SU-DHL-6 (cell line): Measurements from ENCODE around the gene PSORS1C1.
A peak's percentile ranks its signal among the peaks of the same experiment; 100 is the strongest.

Experiments used
- H2AFZ ChIP-seq: fragments of 200-600 bp; sonication (generic); 2 replicates; pipeline ENCODE4 v1.6.1; 2014; ENCODE audit warnings: low read depth, mild to moderate bottlenecking, moderate library complexity, mixed read lengths, antibody characterized with exemption, low read length; ENCODE audit not compliant: severe bottlenecking
- H3F3A ChIP-seq: fragments of 200-600 bp; shearing (Covaris generic); 2 replicates; pipeline ENCODE4 v1.6.0; 2016; ENCODE audit warnings: antibody characterized with exemption, mild to moderate bottlenecking; ENCODE audit not compliant: insufficient read depth
- H3K27ac ChIP-seq: fragments of 200-600 bp; sonication (generic); 2 replicates; pipeline ENCODE4 v1.5.1; 2016; ENCODE audit warnings: low read depth, mild to moderate bottlenecking, low read length, moderate library complexity, mixed read lengths
- H3K27me3 ChIP-seq: fragments of 200-600 bp; sonication (generic), shearing (Covaris generic); 2 replicates; pipeline ENCODE4 v1.6.0; 2014; ENCODE audit warnings: mild to moderate bottlenecking, low read length
- H3K36me3 ChIP-seq: fragments of 200-600 bp; sonication (generic); 2 replicates; pipeline ENCODE4 v1.6.1; 2014; ENCODE audit warnings: mild to moderate bottlenecking, low read length, mixed read lengths
- H3K4me2 ChIP-seq: fragments of 300-600, 200-600 bp; shearing (Covaris generic), sonication (generic); 2 replicates; pipeline ENCODE4 v1.6.0; 2014; ENCODE audit warnings: low read length, low read depth, mild to moderate bottlenecking; ENCODE audit not compliant: poor library complexity, severe bottlenecking
- H3K4me3 ChIP-seq: fragments of 200-600 bp; sonication (generic); 2 replicates; pipeline ENCODE4 v1.5.1; 2014; ENCODE audit warnings: antibody characterized with exemption, low read length, mild to moderate bottlenecking, mixed read lengths; ENCODE audit not compliant: insufficient read depth, poor library complexity, severe bottlenecking
- H3K79me2 ChIP-seq: fragments of 200-600 bp; sonication (generic); 2 replicates; pipeline ENCODE4 v1.6.1; 2014; ENCODE audit warnings: mild to moderate bottlenecking, low read length, moderate library complexity; ENCODE audit not compliant: insufficient read depth
- H3K9ac ChIP-seq: fragments of 200-600 bp; sonication (generic); 2 replicates; pipeline ENCODE4 v1.7.0; 2014; ENCODE audit warnings: mild to moderate bottlenecking, low read length
- H3K9me2 ChIP-seq: fragments of 200-600 bp; sonication (generic); replicated peaks from 2 replicates; pipeline ENCODE4 v1.6.1; 2014; ENCODE audit warnings: low read length; ENCODE audit not compliant: insufficient read depth
- H3K9me3 ChIP-seq: fragments of 200-600 bp; sonication (generic); 2 replicates; pipeline ENCODE4 v1.6.1; 2014; ENCODE audit warnings: low read length, mixed read lengths; ENCODE audit not compliant: insufficient read depth
- H4K20me1 ChIP-seq: fragments of 200-600 bp; sonication (generic); 2 replicates; pipeline ENCODE4 v1.6.1; 2014; ENCODE audit warnings: low read depth, mild to moderate bottlenecking, antibody characterized with exemption, low read length, moderate library complexity, mixed read lengths
- CTCF ChIP-seq: fragments of 200-600 bp; sonication (generic); IDR thresholded peaks from one replicate; pipeline ENCODE4 v1.5.1; 2017; ENCODE audit warnings: antibody characterized with exemption, mild to moderate bottlenecking, low read length, moderate library complexity; ENCODE audit not compliant: insufficient read depth, poor library complexity, severe bottlenecking
- EZH2phosphoT487 ChIP-seq: fragments of 200-600 bp; sonication (generic), shearing (Covaris generic); conservative IDR thresholded peaks from 2 replicates; pipeline ENCODE4 v1.6.1; 2018; ENCODE audit warnings: mild to moderate bottlenecking, antibody characterized with exemption, low read length, moderate library complexity, mixed read lengths

PSORS1C1 gene

GRCh38 chr6:31087494-31088089, 27.0 kb upstream of the PSORS1C1 start:
- Histone ChIP-seq H2AFZ (no peak overlapping the region), H3K27me3 (no peaks in the 10 kb centered on the region)

GRCh38 chr6:31090275-31090972, 24.2 kb upstream of the PSORS1C1 start:
- 0 out of 2 replicates have a peak, but pooled peaks cover 3% of the 10 kb centered on the region for H4K20me1 ChIP-seq
- no peaks in the 10 kb centered on the region for H3K79me2 ChIP-seq
- no peak overlapping the region for H2AFZ ChIP-seq
- no peaks in the 10 kb centered on the region for H3K27me3 ChIP-seq
- H3K9me3 ChIP-seq = no peaks in the 10 kb centered on the region
- H3K27ac ChIP-seq = no peak overlapping the region
- H3K9me2 ChIP-seq = no peaks in the 10 kb centered on the region
- TF ChIP-seq EZH2phosphoT487 (no peak), CTCF (no peak)
- no peaks in the 10 kb centered on the region for H3F3A ChIP-seq
- H3K9ac ChIP-seq = no peak overlapping the region
- H3K36me3 ChIP-seq = no peaks in the 10 kb centered on the region
- H3K4me2 ChIP-seq = no peak overlapping the region
- H3K4me3 ChIP-seq = no peak overlapping the region

More at GRCh38 chr6:31087494-31088089, 27.0 kb upstream of the PSORS1C1 start:
- Histone ChIP-seq H3K36me3 (no peaks in the 10 kb centered on the region), H3K4me3 (no peak overlapping the region), H3F3A (no peaks in the 10 kb centered on the region), H3K9me2 (no peaks in the 10 kb centered on the region), H3K27ac (no peak overlapping the region), H3K9ac (no peak overlapping the region), H4K20me1 (no peaks in the 10 kb centered on the region), H3K79me2 (no peaks in the 10 kb centered on the region), H3K4me2 (no peak overlapping the region), H3K9me3 (no peaks in the 10 kb centered on the region)
- peak; percentile 95 for TF ChIP-seq CTCF
- TF ChIP-seq EZH2phosphoT487 = no peak

GRCh38 chr6:31090973-31091364, 23.6 kb upstream of the PSORS1C1 start:
- no peaks in the 10 kb centered on the region for H3K9me3 ChIP-seq
- no peaks in the 10 kb centered on the region for H3K79me2 ChIP-seq
- H3F3A ChIP-seq = no peaks in the 10 kb centered on the region
- no peak overlapping the region for H3K4me2 ChIP-seq
- no peak overlapping the region for H2AFZ ChIP-seq
- TF ChIP-seq CTCF = no peak
- TF ChIP-seq EZH2phosphoT487 = no peak
- H3K9me2 ChIP-seq = no peaks in the 10 kb centered on the region
- H3K9ac ChIP-seq = no peak overlapping the region
- no peaks in the 10 kb centered on the region for H3K36me3 ChIP-seq
- H3K4me3 ChIP-seq = no peak overlapping the region
- H3K27ac ChIP-seq = no peak overlapping the region
- H4K20me1 ChIP-seq = 0 out of 2 replicates have a peak, but pooled peaks cover 3% of the 10 kb centered on the region
- no peaks in the 10 kb centered on the region for H3K27me3 ChIP-seq
